ENCODE data around the gene CREB3L2.
A peak's percentile ranks its signal among the peaks of the same experiment; 100 is the strongest.

CREB3L2 gene

DNA sequence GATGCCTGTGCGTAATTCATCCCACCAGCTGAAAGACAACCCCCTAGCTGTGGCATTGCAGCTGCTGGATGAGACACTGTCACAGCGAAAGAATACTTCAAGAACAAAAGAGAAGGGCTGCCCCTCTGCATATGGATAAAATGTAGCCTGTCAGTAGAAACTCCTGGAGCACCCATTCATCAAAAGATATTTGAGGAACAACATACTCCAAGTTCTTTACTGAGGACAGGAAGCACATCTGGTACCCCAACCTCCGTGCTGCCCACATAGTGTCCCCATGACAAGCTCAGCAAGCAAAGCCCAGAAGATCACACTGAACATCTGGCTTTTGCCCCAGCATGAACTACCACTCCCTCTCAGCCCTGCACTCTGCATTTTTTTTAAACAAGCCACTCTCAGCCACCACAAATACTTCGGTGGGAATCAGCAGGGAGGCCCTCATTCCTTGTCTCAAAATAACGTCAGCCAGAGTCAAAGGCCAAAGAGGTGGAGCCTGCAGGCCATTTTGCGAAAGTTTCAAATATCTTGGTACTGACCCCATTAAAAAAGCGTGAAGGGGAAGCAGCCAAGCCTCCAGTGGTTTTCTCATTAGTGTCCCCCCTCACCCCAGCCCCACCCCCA is 1.7 kb downstream of the CREB3L2 start (continued):
- TF ChIP-seq, protein P1, sequence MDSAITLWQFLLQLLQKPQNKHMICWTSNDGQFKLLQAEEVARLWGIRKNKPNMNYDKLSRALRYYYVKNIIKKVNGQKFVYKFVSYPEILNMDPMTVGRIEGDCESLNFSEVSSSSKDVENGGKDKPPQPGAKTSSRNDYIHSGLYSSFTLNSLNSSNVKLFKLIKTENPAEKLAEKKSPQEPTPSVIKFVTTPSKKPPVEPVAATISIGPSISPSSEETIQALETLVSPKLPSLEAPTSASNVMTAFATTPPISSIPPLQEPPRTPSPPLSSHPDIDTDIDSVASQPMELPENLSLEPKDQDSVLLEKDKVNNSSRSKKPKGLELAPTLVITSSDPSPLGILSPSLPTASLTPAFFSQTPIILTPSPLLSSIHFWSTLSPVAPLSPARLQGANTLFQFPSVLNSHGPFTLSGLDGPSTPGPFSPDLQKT (IDR thresholded peaks at IDR 0.05; ENCODE audit: borderline replicate concordance, low read depth, low read length): no peak
- TF ChIP-seq SP2 (tag by site-specific recombination; IDR thresholded peaks at IDR 0.05): no peak
- TF ChIP-seq ZNF629 (tag by site-specific recombination; IDR thresholded peaks at IDR 0.05): peak; percentile 57
- TF ChIP-seq ZNF654 (tag by site-specific recombination; IDR thresholded peaks at IDR 0.05; ENCODE audit: low read depth): no peak
- TF ChIP-seq SP3 (tag by site-specific recombination; IDR thresholded peaks at IDR 0.05): peak; percentile 34; the same call in 1 of the 2 replicates
- no peak for TF ChIP-seq ZNF366 (tag by site-specific recombination; conservative IDR thresholded peaks at IDR 0.05)

GRCh38 chr7:137999496-138000080 is 2.3 kb downstream of the CREB3L2 start:
- no peak for TF ChIP-seq ZXDB (tag by site-specific recombination; IDR thresholded peaks at IDR 0.05)
- TF ChIP-seq ZNF157 (tag by site-specific recombination; IDR thresholded peaks at IDR 0.05): no peak
- no peak for TF ChIP-seq ZNF266 (tag by site-specific recombination; IDR thresholded peaks at IDR 0.05; ENCODE audit: low read depth)
- TF ChIP-seq ZNF514 (tag by site-specific recombination; IDR thresholded peaks at IDR 0.05): no peak
- TF ChIP-seq HIC1 (tag by site-specific recombination; IDR thresholded peaks at IDR 0.05): no peak
- no peak for TF ChIP-seq KLF7 (tag by site-specific recombination; IDR thresholded peaks at IDR 0.05; ENCODE audit: borderline replicate concordance)
- TF ChIP-seq ZNF280C (tag by site-specific recombination; IDR thresholded peaks at IDR 0.05): no peak
- no peak for TF ChIP-seq ZFP3 (tag by site-specific recombination; IDR thresholded peaks at IDR 0.05; ENCODE audit: low read depth)
- TF ChIP-seq ZNF391 (tag by site-specific recombination; IDR thresholded peaks at IDR 0.05; ENCODE audit: borderline replicate concordance, low read depth): no peak
- no peak for TF ChIP-seq ZNF677 (tag by site-specific recombination; IDR thresholded peaks at IDR 0.05)
- no peak for TF ChIP-seq ZBTB48 (tag by site-specific recombination; IDR thresholded peaks at IDR 0.05)
- TF ChIP-seq ZNF830 (tag by site-specific recombination; IDR thresholded peaks at IDR 0.05; ENCODE audit: low read depth): no peak
- CTCF ChIA-PET: interaction anchor here (0.5 to 6.6 kb wide), 6 partner anchors 10 to 373 kb away, joined by 3 to 64 read pairs (median 6); no protein-coding TSS in a partner anchor
- H3K27ac ChIP-seq (ENCODE audit: extremely low read depth, low read depth, low read length): peak overlapping the region; percentile 1; the same call in 1 of the 2 replicates

More at GRCh38 chr7:137999496-138000080, 2.3 kb downstream of the CREB3L2 start:
- Histone ChIP-seq H3K4me1 (ENCODE audit: control insufficient read depth, insufficient read depth, low read length) (no peaks in the 10 kb centered on the region), H3K9me3 (ENCODE audit: control insufficient read depth, insufficient read depth, low read depth, low read length) (no peaks in the 10 kb centered on the region), H3K4me3 (ENCODE audit: low read depth, low read length) (no peak overlapping the region), H3K36me3 (ENCODE audit: control insufficient read depth in 2 of 2, insufficient read depth in 1 of 2, low read length in 2 of 2) (no peaks in the 10 kb centered on the region)
- POLR2A ChIA-PET: interaction anchor here (0.6 kb wide), 1 partner anchor 152 kb away, joined by 8 read pairs; no protein-coding TSS in a partner anchor
